ENCODE measurements around the gene RELL2. TPM values are rescaled to one million over a fixed set of nuclear protein-coding genes. Genes with fewer than 3 reads are reported as not detected.

Gene RELL2
- polyA plus RNA-seq, 3 donors: 1.4 to 2.6 (median 1.5) TPM

Other genes starting within 250 kb of the RELL2 start
- gene PCDHGB4, start 249.3 kb upstream of the RELL2 start, polyA plus RNA-seq: 1 to 10 TPM in 1 of 3 donors, under 1 TPM in 2; 0.34 to 1.2 (median 0.60) TPM
- under 1 TPM; 0.07 to 0.45 (median 0.10) TPM for gene PCDHGA8, start 244.4 kb upstream of the RELL2 start, polyA plus RNA-seq
- 1 to 10 TPM in 2 of 3 donors, under 1 TPM in 1; 0.11 to 3.1 (median 2.3) TPM for gene PCDHGB5, start 239.1 kb upstream of the RELL2 start, polyA plus RNA-seq
- under 1 TPM; 0.51 to 0.89 (median 0.67) TPM for gene PCDHGA9, start 234.2 kb upstream of the RELL2 start, polyA plus RNA-seq
- gene PCDHGB6, start 229.0 kb upstream of the RELL2 start, polyA plus RNA-seq: 1 to 10 TPM; 1.0 to 2.4 (median 1.0) TPM
- 1 to 10 TPM in 1 of 3 donors, under 1 TPM in 2; 0.64 to 1.8 (median 0.79) TPM for gene PCDHGA10, start 224.0 kb upstream of the RELL2 start, polyA plus RNA-seq
- gene PCDHGB7, start 219.3 kb upstream of the RELL2 start, polyA plus RNA-seq: 1 to 10 TPM; 2.3 to 4.9 (median 2.6) TPM
- gene PCDHGA11, start 215.9 kb upstream of the RELL2 start, polyA plus RNA-seq: 1 to 10 TPM in 1 of 3 donors, under 1 TPM in 2; 0.32 to 1.1 (median 0.79) TPM
- 1 to 10 TPM in 2 of 3 donors, under 1 TPM in 1; 0.48 to 2.0 (median 1.2) TPM for gene PCDHGA12, start 206.5 kb upstream of the RELL2 start, polyA plus RNA-seq
- 100 to 1,000 TPM in 1 of 3 donors, 10 to 100 TPM in 2; 21.7 to 106 (median 37.2) TPM for gene PCDHGC3, start 161.0 kb upstream of the RELL2 start, polyA plus RNA-seq
- gene PCDHGC4, start 152.0 kb upstream of the RELL2 start, polyA plus RNA-seq: under 1 TPM; 0.05 to 0.34 (median 0.15) TPM
- gene PCDHGC5, start 147.9 kb upstream of the RELL2 start, polyA plus RNA-seq: under 1 TPM; 0.06 to 0.56 (median 0.07) TPM
- gene DIAPH1, start 18.0 kb upstream of the RELL2 start, polyA plus RNA-seq: 10 to 100 TPM; 30.1 to 33.4 (median 31.9) TPM
- gene HDAC3, start 148 bp upstream of the RELL2 start, polyA plus RNA-seq: 10 to 100 TPM; 27.2 to 53.6 (median 35.3) TPM
- 1 to 10 TPM; 6.7 to 8.2 (median 8.1) TPM for gene FCHSD1, start 14.4 kb downstream of the RELL2 start, polyA plus RNA-seq
- 10 to 100 TPM in 2 of 3 donors, 1 to 10 TPM in 1; 2.5 to 33.4 (median 14.2) TPM for gene ARAP3, start 45.2 kb downstream of the RELL2 start, polyA plus RNA-seq
- 10 to 100 TPM; 13.7 to 26.7 (median 17.4) TPM for gene PCDH1, start 241.4 kb downstream of the RELL2 start, polyA plus RNA-seq